Esophagus muscularis mucosa (tissue), 4 donors: ENCODE measurements around the gene PCDHB16.
"Not testable (repeated sequence)": the region's sequence is repeated elsewhere in the genome, so short reads cannot be mapped to it uniquely, and the experiment has no call there.

Experiments
- EP300 ChIP-seq: sonication (generic); formaldehyde crosslinking; IDR thresholded peaks from one replicate; pipeline ENCODE4 v1.6.1; 2017; ENCODE audit warnings: antibody characterized with exemption
- POLR2A ChIP-seq: fragments of 450-650 bp; IDR thresholded peaks from one replicate; pipeline ENCODE4 v1.6.1; 2017; ENCODE audit warnings: antibody characterized with exemption, moderate library complexity, mild to moderate bottlenecking, low read depth
- POLR2AphosphoS5 ChIP-seq, 2 donors: sonication (generic); formaldehyde crosslinking; IDR thresholded peaks; one replicate each; pipeline ENCODE4 v1.6.1; 2017; ENCODE audit warnings: antibody characterized with exemption in 2 of 2
- TF ChIP-seq, protein P1 (sequence below), 3 experiments: fragments of 200-600 bp in 2 of 3; fragments of 450-650 bp in 1 of 3; sonication (generic) in 2 of 3; IDR thresholded peaks; one replicate each; pipeline ENCODE4 v1.5.1; 2017 to 2019; ENCODE audit warnings: antibody characterized with exemption in 3 of 3, mild to moderate bottlenecking in 2 of 3, moderate library complexity in 1 of 3

DNA sequence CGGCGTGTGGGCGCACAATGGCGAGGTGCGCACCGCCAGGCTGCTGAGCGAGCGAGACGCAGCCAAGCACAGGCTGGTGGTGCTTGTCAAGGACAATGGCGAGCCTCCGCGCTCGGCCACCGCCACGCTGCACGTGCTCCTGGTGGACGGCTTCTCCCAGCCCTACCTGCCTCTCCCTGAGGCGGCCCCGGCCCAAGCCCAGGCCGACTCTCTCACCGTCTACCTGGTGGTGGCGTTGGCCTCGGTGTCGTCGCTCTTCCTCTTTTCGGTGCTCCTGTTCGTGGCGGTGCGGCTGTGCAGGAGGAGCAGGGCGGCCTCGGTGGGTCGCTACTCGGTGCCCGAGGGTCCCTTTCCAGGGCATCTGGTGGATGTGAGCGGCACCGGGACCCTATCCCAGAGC is 30.1 kb upstream of the PCDHB16 start:
- TF ChIP-seq, protein P1, sequence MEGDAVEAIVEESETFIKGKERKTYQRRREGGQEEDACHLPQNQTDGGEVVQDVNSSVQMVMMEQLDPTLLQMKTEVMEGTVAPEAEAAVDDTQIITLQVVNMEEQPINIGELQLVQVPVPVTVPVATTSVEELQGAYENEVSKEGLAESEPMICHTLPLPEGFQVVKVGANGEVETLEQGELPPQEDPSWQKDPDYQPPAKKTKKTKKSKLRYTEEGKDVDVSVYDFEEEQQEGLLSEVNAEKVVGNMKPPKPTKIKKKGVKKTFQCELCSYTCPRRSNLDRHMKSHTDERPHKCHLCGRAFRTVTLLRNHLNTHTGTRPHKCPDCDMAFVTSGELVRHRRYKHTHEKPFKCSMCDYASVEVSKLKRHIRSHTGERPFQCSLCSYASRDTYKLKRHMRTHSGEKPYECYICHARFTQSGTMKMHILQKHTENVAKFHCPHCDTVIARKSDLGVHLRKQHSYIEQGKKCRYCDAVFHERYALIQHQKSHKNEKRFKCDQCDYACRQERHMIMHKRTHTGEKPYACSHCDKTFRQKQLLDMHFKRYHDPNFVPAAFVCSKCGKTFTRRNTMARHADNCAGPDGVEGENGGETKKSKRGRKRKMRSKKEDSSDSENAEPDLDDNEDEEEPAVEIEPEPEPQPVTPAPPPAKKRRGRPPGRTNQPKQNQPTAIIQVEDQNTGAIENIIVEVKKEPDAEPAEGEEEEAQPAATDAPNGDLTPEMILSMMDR (IDR thresholded peaks at IDR 0.05): not testable (repeated sequence)
- TF ChIP-seq POLR2A; POLR2AphosphoS5 (IDR thresholded peaks at IDR 0.05); EP300: not testable (repeated sequence)
